T-helper 22 cell (primary cell): Measurements from ENCODE around the gene EPS8L1.
A peak's percentile ranks its signal among the peaks of the same experiment; 100 is the strongest.

Experiments used
- DNase-seq: peaks from one replicate; pipeline ENCODE4 v3.0.0-alpha.2; 2020; ENCODE audit warnings: low read depth

Gene EPS8L1

GRCh38 chr19:55115446-55116065, 39.9 kb downstream of the EPS8L1 start:
- DNase-seq: no peak

DNA sequence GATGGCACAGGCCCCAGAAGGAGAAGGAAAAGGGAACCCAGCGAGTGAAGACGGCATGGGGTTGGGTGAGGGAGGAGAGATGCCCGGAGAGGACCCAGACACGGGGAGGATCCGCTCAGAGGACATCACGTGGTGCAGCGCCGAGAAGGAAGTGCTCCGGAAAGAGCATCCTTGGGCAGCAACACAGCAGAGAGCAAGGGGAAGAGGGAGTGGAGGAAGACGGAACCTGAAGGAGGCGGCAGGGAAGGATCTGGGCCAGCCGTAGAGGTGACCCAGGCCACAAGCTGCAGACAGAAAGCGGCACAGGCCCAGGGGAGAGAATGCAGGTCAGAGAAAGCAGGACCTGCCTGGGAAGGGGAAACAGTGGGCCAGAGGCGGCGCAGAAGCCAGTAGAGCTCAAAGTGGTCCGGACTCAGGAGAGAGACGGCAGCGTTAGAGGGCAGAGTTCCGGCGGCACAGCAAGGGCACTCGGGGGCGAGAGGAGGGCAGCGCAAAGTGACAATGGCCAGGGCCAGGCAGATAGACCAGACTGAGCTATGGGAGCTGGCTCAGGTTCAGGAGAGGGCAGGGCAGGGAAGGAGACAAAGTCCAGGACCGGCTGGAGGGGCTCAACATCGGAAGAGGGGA, 40.7 kb downstream of the EPS8L1 start:
- peak; percentile 39 for DNase-seq

- no peak for DNase-seq
These were observed 41.4 kb downstream of the EPS8L1 start, which contains the start of gene PPP1R12C for GRCh38 chr19:55116859-55117662. TSS of gene PPP1R12C (minus strand) at chr19:55117637. CDS start at chr19:55117543, 94 bp downstream.

DNA sequence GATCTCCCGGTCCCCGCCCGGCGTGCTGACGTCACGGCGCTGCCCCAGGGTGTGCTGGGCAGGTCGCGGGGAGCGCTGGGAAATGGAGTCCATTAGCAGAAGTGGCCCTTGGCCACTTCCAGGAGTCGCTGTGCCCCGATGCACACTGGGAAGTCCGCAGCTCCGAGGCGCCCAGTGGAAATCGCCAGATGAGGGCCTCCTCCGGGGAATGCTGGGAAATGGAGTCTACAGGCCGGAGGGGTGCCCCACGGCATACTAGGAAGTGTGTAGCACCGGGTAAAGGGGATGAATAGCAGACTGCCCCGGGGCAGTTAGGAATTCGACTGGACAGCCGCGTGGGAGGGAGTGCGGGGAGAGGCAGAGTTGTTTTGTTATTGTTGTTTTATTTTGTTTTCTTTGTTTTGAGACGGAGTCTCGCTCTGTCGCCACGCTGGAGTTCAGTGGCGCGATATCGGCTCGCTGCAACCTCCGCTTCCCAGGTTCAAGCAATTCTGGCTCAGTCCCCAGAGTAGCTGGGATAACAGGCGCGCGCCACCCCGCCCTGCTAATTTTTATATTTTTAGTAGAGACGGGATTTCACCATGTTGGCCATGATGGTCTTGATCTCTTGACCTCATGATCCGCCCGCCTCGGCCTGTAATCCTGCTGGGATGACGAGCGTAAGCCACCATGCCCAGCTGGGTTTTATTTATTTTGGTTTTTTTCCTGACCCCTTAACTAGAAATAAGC, 42.2 kb downstream of the EPS8L1 start:
- DNase-seq: peak; percentile 97

- DNase-seq: no peak
These were observed 42.8 kb downstream of the EPS8L1 start for GRCh38 chr19:55118401-55118991.

GRCh38 chr19:55119053-55119452, 43.4 kb downstream of the EPS8L1 start:
- DNase-seq: no peak

GRCh38 chr19:55131421-55131820, 55.8 kb downstream of the EPS8L1 start:
- no peak for DNase-seq

DNA sequence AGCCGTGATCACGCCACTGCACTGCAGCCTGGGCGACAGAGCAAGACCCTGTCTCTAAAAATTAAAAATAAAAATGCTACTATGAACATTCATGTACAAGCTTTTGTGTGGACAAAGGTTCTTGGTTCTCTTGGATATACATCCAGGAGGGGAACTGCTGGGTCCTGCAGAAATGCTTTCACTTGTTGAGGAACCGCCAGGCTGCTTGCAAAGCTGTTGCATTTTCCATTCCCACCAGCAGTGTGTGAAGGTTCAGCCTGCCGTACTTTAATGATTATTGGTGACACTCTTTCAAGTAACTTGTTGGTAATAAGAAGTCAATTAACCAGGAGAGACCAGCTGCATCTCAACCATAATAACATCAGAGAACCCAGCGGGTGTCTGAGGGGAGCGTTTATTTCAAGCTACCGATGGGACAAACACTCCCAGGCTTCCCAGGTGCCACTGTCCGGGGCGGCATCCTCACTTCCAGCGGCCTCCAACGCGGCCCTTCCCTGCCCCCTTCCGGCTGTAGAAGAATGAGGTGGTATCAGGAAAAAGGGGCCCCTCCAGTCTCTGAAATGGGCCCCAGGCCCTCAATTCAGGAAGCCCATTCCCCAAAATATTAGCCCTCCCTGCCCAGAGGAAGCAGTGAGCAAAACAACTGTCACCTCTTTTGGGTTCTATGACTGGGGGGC, 56.9 kb downstream of the EPS8L1 start:
- no peak for DNase-seq

GRCh38 chr19:55133639-55134444, 58.2 kb downstream of the EPS8L1 start:
- DNase-seq: no peak

DNA sequence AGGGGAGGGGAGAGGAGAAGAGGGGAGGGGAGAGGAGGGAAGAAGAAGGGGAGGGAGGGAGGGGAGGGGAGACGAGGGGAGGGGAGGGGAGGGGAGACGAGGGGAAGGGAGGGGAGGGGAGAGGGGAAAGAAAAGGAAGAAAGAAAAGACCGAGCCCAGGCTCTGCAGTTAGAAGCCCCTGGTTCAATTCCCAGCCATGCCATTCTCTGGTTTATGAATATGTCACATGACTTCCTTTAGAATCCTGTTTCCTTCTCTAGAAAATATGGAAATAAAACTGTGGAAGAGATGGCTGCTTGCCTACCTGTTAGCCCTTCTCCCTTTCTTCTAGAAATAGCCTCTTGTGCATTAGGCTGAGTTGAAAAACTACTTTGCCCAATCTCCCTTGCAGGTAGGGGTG, 59.1 kb downstream of the EPS8L1 start:
- DNase-seq: no peak

DNA sequence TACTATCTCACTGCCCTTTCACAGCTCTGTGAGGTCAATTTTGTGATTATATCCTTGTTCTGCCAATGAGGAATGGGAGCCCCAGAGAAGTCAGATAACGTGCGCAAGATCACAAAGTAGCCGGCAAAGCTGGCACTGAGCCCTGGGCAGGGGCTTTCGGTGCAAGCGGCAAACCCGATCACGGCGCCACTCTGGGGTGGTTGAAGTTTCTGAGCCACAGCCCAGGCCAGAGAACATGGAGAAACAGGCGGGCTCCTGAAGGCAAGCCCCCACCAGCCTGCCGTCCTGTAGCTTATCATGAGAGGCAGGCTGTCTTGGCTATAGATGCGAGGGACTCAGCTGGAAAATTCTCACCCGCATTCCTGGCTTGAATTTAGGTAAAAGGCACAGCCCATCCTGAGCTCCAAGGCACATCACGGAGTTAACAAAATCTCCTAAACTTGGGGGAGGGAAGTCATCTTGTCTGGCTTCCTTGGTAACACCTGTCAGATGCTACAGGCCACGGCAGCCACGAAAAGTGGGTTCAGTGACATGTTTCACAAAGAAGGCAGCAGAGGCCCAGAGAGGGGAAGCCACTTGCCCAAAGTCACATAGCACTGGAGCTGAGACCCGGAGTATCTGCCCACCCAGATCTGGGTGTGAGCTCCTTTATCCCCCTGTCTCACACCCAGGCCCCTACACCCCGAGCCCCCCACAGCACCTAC, 60.9 kb downstream of the EPS8L1 start:
- DNase-seq: no peak
